Superior temporal gyrus (tissue), 1 donor: ENCODE data around the gene DCAF10.
"Not testable (repeated sequence)": the region's sequence is repeated elsewhere in the genome, so short reads cannot be mapped to it uniquely, and the experiment has no call there.

Source experiments
- DNase-seq: peaks from one replicate; pipeline ENCODE4 v3.0.0-alpha.2; 2016; ENCODE audit errors: extremely low spot score

The DCAF10 gene

DNA sequence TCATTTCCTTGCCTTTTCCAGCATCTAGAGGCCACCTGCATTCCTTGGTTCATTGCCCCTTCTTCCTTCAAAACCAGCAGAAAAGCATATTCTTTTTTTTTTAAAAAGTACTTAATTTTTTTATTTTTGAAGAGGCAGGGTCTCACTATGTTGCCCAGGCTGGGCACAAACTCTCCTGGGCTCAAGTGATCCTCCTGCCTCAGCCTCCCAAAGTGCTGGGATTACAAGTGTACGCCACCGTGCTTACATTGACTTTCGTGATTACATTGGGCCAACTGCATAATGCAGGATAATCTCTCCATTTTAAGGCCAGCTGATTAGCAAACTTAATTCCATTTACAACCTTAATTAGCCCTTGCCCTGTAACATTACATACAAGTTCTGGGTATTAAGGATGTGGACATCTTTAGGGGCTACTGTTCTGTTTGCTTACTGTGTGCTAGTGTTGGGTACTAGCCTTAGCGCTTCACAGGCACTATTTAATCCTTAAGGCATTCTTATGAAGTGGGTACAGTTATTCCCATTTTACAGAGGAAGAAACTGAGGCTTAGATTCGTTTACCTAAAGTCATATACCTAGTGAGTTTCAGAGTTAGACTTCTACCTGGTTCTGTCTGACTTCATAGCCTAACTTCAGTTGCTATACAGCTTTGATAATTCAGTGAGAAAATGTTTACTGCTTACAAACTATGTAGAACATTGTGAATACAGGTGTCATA lies 69.6 kb downstream of the DCAF10 start:
- DNase-seq: no peak

GRCh38 chr9:37870799-37871176 lies 70.2 kb downstream of the DCAF10 start:
- DNase-seq: no peak

DNA sequence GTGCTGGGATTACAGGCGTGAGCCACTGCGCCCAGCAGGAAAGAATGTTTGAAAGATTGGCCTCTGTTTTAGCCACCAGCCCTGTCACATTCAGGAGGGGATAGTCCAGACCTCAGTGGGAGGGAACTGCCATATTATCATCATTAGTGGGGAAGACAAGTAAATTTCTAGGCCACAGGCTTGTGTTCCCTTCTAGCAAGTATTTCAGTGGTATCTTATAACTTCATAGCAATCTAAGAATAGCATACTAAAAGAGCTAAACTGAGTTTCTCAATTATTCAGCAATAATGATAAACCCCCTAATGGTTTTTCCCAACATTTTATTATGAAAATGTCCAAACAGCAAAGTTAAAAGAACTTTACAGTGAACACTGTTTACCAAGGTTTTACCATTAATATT lies 73.4 kb downstream of the DCAF10 start:
- DNase-seq: no peak

- no peak for DNase-seq
Measured at GRCh38 chr9:37876376-37876775, 75.8 kb downstream of the DCAF10 start.

GRCh38 chr9:37880916-37881479 lies 80.4 kb downstream of the DCAF10 start:
- DNase-seq: no peak

DNA sequence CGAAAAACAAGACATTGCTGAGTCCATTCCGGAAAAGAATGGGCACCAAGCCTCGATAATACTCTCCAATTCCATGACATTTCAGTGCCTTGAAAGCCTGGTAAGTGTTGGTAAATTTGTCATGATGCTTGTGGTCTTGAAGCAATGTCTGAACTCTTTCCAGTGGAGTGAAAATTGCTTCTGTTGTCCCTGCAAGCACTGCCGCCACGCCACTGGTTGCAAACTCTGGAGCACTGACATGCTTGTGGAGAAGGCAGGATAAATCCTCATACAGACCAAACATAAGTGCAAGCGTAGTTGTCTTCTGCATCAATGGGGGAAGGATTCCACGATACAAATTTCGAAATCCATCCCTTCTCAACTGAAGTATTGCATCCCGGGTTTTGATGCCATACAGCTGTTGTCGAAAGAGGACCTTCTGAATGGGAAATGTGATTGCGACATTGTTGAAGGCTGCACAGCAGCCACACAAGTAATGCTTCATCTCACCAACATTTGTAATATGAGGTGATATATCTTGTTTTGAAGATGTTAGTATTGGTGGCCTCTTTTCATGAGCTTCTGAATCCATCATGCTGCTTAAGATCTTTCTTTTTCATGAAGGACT lies 87.5 kb downstream of the DCAF10 start:
- DNase-seq: not testable (repeated sequence)

DNA sequence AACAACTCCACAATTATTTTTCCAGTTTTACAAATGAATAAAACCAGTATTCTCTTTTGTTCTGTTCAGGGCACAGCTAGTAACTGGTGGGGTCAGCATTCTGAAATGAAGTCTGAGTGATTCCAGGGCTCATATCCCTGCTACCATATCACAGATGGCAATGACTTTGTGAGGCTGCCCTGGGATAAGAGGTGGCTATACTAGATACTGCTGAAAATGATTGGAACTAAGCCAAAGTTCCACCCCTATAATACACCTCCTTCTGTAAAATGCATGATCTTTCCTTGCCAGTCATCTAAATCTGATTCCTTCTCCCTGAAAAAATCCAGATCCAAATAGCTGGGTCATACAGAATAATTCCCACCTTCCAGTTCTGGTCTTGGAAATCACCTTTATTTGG lies 88.9 kb downstream of the DCAF10 start:
- DNase-seq: no peak

DNA sequence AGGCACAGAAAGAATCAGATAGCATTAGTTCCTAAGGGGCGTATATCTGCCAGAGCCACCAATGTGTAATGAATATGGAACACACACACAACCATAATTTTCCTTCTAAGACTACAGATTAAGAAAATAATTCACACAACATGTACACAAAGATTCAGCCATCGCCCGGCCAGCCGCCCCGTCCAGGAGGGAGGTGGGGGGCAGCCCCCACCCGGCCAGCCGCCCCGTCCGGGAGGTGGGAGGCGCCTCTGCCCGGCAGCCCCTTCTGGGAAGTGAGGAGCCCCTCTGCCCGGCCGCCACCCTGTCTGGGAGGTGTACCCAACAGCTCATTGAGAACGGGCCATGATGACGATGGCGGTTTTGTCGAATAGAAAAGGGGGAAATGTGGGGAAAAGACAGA lies 90.4 kb downstream of the DCAF10 start:
- DNase-seq: not testable (repeated sequence)

DNA sequence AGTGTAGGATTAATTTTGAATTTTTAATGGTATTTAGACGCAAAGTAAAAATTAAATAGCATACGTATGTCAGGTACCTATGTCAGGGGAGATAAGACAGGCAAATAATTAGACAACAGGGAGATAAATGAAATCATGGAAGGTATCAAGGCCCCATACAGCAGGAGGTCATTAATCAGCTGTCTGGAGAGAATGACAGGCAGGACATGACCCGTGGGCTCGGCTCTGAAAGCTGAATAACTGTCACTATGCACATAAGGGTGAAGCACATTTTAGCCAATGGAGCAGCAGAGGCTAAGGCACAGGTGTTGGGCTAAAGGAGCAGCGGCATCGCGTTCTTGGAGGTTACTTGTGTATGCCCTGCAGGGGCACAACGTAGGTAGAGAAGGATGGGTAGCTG lies 91.5 kb downstream of the DCAF10 start:
- DNase-seq: no peak

- no peak for DNase-seq
Measured at GRCh38 chr9:37897665-37898064, 97.1 kb downstream of the DCAF10 start.

GRCh38 chr9:37899041-37899440 lies 98.4 kb downstream of the DCAF10 start:
- DNase-seq: no peak

- no peak for DNase-seq
Measured at GRCh38 chr9:37902131-37902530, 101.5 kb downstream of the DCAF10 start.

DNA sequence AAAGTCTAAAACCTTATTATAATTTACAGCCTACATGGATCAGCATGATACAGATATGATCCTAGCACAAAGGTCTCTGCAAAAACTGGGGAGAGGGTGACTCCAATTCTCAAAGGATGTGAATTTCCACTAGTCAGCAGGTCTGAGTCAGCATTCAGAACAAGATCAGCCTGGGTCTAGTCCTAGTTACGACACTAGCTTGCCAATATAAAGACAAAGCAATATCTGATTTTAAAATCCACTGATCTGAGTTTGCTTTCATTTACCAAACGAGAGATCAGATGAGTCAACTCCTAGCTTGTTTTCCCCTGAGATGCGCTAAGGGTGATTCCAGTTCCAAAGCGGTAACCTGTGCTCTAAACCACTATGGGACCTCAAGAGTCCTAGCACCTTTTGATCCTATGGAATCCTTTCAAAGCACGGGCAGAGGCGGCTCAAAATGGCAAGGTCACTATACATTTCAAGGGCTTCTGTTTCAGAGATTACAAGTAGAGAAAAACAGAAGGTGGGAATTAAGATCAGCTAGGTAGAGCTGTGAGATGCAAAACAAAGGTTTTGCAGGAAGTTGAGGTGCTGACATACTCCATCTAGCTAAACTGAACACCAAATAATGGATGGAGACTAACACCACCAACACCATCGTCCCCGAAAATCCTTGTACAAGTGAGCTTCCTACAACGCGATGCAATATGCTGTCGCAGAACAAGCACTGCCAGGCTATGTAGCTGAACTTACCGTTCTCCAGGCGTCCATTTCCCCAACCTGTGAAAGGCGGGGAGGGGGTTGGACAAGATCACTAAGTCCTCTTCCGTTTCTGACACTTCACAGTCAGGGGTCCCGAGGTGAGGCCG lies 102.4 kb downstream of the DCAF10 start:
- no peak for DNase-seq

DNA sequence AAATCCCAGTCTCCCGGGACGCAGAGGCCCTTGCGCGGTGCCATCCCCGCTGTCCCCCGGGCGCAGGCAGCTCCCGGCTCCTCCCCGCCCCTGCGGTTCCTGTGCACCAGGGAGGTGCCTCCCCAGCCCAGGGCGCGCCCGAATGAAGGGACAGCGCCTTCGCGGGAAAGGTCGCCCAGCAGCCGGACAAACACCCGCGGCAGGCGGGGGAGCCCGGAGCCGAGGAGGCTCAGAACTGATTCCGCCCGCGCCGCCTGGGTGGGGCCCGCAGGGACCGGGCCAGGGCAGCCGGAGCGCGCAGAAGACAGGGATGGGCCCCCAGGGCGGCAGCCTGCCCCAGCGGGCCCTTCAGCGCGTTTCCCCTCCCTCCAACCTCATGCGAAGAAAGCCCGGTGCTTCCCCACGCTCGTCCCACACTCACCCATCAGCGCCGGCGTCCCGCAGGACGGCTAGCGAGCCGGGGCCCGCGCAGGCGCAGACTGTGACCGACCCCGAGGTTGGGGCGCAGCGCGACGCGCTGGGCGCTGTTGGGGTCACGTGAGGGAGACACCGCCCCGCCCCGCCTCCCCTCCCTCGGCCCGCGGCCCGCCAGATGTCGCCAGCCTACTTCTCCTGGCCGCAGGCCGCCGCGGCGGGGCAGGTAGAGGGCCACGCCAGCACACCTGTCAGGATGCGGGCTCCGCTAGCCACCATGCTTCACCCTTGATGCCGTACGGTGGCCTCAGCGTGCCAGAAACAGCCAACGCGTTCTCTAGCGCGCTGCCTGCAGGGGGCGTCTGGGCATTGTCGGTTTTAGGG lies 103.2 kb downstream of the DCAF10 start, which contains the start of gene SLC25A51:
SLC25A51 (minus strand) TSS at position 481 of the 798 bp plus-strand sequence. CDS start 15,577 bp downstream, outside the sequence.
- peak; percentile 95 for DNase-seq

DNA sequence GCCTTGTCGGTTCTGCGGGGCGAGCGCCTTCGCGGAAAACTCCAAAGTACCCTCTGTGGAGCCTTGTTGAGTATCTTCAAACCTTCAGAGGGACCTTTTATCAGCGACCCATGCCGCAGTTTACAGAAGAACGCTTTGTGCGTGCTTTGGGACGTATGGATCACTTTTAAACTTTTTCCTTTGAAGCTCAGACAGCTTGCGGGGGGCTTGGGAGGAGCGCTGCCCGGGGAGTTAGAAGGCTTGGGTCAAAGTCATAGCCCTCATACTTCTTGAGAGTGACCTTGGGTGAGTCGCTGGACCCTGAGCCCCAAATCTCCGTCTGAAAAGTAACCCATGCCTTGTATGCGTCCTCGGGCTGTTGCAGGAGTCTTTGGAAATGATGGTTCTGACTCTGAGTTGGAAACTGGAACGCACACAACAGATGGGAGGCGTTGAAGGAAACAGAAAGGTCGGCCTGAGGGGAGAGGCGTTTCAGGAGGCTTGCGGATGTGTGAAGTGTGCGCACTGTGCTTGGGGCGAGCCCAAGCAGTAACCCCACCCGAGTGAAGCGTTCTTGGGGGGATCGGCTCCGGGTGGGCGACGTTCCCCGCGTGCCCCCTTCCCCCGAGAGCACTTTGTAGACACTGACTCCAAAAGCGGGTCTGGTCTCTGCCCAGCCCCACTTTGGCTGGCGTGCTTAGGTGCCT lies 104.0 kb downstream of the DCAF10 start:
- DNase-seq: no peak

- no peak for DNase-seq
Measured at GRCh38 chr9:37905131-37905505, 104.5 kb downstream of the DCAF10 start.

- no peak for DNase-seq
Measured at GRCh38 chr9:37905776-37906175, 105.2 kb downstream of the DCAF10 start.

DNA sequence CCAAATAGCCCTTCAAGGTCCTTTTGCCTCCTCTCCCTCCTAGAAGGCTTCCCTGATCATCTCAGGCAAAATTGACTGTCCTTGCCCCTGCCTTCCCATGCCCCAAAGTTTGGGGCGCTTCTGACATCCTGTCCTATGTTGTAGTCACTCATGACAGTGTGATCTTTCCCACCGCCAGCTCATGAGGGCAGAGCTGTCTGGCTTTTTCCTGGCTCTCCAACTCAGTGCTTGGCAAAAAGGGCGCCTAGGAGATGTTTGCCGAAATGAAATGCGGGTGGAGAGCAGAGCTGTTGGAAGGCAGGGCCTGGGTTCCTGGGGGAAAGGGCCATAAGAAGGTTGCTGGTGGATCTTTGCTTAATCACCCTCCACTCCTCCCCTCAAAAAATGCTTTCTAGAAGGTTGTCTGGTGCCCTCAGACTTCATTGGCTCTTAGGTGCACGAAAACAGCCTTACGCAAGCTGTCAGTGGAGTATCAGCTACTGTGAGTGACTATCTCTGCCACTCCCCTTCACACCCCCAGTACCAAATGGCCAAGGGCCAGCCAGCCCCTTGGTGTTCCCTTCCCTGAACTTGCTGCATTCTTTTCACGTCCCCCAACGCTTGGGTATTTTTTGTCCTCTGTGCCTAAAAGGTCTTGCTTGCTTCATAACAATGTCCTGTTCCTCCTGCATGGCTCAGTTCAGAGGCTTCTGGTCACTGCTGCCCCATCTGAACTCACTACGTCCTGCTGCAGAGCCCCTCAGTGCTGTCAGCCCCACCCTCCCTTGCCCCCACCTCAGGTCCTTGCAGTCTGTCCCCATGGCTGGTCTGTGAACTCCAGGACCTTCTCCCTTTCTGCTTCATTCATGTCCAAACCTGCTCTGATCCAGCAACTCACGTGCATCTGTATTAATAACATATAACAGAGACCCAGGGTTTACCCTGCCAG lies 106.0 kb downstream of the DCAF10 start:
- DNase-seq: no peak

- DNase-seq: no peak
Measured at GRCh38 chr9:37908283-37908682, 107.7 kb downstream of the DCAF10 start.

- DNase-seq: no peak
Measured at GRCh38 chr9:37908698-37909186, 108.1 kb downstream of the DCAF10 start.
